Fibroblast of skin of right biceps (primary cell): ENCODE data around the gene FAM222A.

Source experiments
- DNase-seq: peaks from one replicate; pipeline ENCODE4 v3.0.0-alpha.2; 2013

The FAM222A gene

GRCh38 chr12:109726511-109727038, 12.9 kb downstream of the FAM222A start:
- DNase-seq, result no peak

- DNase-seq, result no peak
Measured at GRCh38 chr12:109727039-109727723, 13.6 kb downstream of the FAM222A start.

- DNase-seq, result no peak
Measured at GRCh38 chr12:109727746-109728726, 14.4 kb downstream of the FAM222A start.

- no peak for DNase-seq
Measured at GRCh38 chr12:109728921-109729320, 15.3 kb downstream of the FAM222A start.

- DNase-seq, result no peak
Measured at GRCh38 chr12:109729371-109729781, 15.8 kb downstream of the FAM222A start.

- DNase-seq, result no peak
Measured at GRCh38 chr12:109729801-109730200, 16.2 kb downstream of the FAM222A start.

GRCh38 chr12:109730306-109731145, 16.9 kb downstream of the FAM222A start:
- DNase-seq, result no peak

GRCh38 chr12:109731231-109731731, 17.7 kb downstream of the FAM222A start:
- DNase-seq, result no peak

GRCh38 chr12:109731806-109732205, 18.2 kb downstream of the FAM222A start:
- DNase-seq, result no peak

GRCh38 chr12:109732321-109733305, 19.0 kb downstream of the FAM222A start:
- DNase-seq, result no peak

GRCh38 chr12:109734219-109735000, 20.8 kb downstream of the FAM222A start:
- no peak for DNase-seq

- DNase-seq, result no peak
Measured at GRCh38 chr12:109735051-109735521, 21.5 kb downstream of the FAM222A start.

- DNase-seq, result no peak
Measured at GRCh38 chr12:109735825-109736551, 22.4 kb downstream of the FAM222A start.

GRCh38 chr12:109736552-109737108, 23.0 kb downstream of the FAM222A start:
- DNase-seq, result peak; percentile 55

GRCh38 chr12:109737126-109737525, 23.5 kb downstream of the FAM222A start:
- no peak for DNase-seq

- no peak for DNase-seq
Measured at GRCh38 chr12:109737631-109738030, 24.0 kb downstream of the FAM222A start.

- DNase-seq, result no peak
Measured at GRCh38 chr12:109738209-109738608, 24.6 kb downstream of the FAM222A start.

GRCh38 chr12:109738878-109739665, 25.4 kb downstream of the FAM222A start:
- no peak for DNase-seq
